ENCODE data around the gene PDGFRB.

DNA sequence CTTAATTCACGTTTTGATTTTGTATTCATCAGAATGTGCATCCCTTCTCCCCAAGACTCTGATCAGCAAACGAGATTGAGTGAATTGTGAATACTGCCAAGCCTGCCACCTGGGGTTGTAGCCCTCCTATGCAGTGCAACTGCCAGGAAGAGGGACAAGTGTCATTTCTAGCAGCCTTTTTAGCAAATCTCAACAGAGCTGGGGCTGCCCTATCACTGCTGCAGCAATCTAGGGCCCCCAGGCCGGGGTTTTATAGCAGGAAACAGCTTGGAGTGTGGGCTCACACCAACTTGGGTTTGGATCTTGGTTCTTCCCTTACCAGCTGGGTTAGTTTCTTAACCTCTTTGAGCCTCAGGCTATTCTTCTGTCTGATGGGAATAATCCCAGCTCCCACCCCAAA, 73.3 kb downstream of the PDGFRB start:
- TF ChIP-seq CTCF (IDR thresholded peaks at IDR 0.05; ENCODE audit: insufficient read depth, low read length) (no peak), GABPA (IDR thresholded peaks at IDR 0.05; ENCODE audit: low read depth) (no peak), POLR2AphosphoS5 (IDR thresholded peaks at IDR 0.05; ENCODE audit: low read depth) (no peak), SPI1 (IDR thresholded peaks at IDR 0.05; ENCODE audit: borderline replicate concordance, low read depth) (no peak)
- TF ChIP-seq, protein P1, sequence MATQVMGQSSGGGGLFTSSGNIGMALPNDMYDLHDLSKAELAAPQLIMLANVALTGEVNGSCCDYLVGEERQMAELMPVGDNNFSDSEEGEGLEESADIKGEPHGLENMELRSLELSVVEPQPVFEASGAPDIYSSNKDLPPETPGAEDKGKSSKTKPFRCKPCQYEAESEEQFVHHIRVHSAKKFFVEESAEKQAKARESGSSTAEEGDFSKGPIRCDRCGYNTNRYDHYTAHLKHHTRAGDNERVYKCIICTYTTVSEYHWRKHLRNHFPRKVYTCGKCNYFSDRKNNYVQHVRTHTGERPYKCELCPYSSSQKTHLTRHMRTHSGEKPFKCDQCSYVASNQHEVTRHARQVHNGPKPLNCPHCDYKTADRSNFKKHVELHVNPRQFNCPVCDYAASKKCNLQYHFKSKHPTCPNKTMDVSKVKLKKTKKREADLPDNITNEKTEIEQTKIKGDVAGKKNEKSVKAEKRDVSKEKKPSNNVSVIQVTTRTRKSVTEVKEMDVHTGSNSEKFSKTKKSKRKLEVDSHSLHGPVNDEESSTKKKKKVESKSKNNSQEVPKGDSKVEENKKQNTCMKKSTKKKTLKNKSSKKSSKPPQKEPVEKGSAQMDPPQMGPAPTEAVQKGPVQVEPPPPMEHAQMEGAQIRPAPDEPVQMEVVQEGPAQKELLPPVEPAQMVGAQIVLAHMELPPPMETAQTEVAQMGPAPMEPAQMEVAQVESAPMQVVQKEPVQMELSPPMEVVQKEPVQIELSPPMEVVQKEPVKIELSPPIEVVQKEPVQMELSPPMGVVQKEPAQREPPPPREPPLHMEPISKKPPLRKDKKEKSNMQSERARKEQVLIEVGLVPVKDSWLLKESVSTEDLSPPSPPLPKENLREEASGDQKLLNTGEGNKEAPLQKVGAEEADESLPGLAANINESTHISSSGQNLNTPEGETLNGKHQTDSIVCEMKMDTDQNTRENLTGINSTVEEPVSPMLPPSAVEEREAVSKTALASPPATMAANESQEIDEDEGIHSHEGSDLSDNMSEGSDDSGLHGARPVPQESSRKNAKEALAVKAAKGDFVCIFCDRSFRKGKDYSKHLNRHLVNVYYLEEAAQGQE (IDR thresholded peaks at IDR 0.05; ENCODE audit: insufficient replicate concordance, low read depth) = no peak

Measured in HL-60 (cell line).